GM18867 (cell line): ENCODE results near the gene PLPPR1.

Experiments
- ATAC-seq: cut with Tn5 transposase; IDR thresholded peaks from one replicate; pipeline ENCODE4 v1.9.1; 2021; ENCODE audit warnings: mild to moderate bottlenecking, moderate library complexity; ENCODE audit not compliant: unreplicated experiment

The PLPPR1 gene

GRCh38 chr9:101028346-101029314 is at the start of gene PLPPR1:
TSS of gene PLPPR1 (plus strand) at chr9:101028727.
- no peak for ATAC-seq

- ATAC-seq = no peak
Observed at GRCh38 chr9:100989731-100990130, 38.8 kb upstream of the PLPPR1 start.

- no peak for ATAC-seq
Observed at GRCh38 chr9:100990605-100991381, 37.7 kb upstream of the PLPPR1 start.

- ATAC-seq = no peak
Observed at GRCh38 chr9:100992632-100993031, 35.9 kb upstream of the PLPPR1 start.

GRCh38 chr9:100999906-101000544 is 28.5 kb upstream of the PLPPR1 start:
- ATAC-seq = no peak

- ATAC-seq = no peak
Observed at GRCh38 chr9:101005246-101005645, 23.3 kb upstream of the PLPPR1 start.

GRCh38 chr9:101014566-101014965 is 14.0 kb upstream of the PLPPR1 start:
- ATAC-seq = no peak

GRCh38 chr9:101018467-101018866 is 10.1 kb upstream of the PLPPR1 start:
- no peak for ATAC-seq

- no peak for ATAC-seq
Observed at GRCh38 chr9:101022704-101023103, 5.8 kb upstream of the PLPPR1 start.

GRCh38 chr9:101025940-101026339 is 2.6 kb upstream of the PLPPR1 start:
- ATAC-seq = no peak

- ATAC-seq = no peak
Observed at GRCh38 chr9:101026824-101027223, 1.7 kb upstream of the PLPPR1 start.

GRCh38 chr9:101027236-101027635 is 1.3 kb upstream of the PLPPR1 start:
- no peak for ATAC-seq

GRCh38 chr9:101027733-101028345 is 688 bp upstream of the PLPPR1 start:
- ATAC-seq = no peak

- ATAC-seq = no peak
Observed at GRCh38 chr9:101029315-101030085, 973 bp downstream of the PLPPR1 start.

GRCh38 chr9:101030086-101030391 is 1.5 kb downstream of the PLPPR1 start:
- ATAC-seq = no peak

GRCh38 chr9:101032426-101032825 is 3.9 kb downstream of the PLPPR1 start:
- ATAC-seq = no peak

GRCh38 chr9:101034222-101034621 is 5.7 kb downstream of the PLPPR1 start:
- ATAC-seq = no peak

- no peak for ATAC-seq
Observed at GRCh38 chr9:101035098-101035497, 6.6 kb downstream of the PLPPR1 start.

- no peak for ATAC-seq
Observed at GRCh38 chr9:101037430-101037829, 8.9 kb downstream of the PLPPR1 start.

GRCh38 chr9:101038488-101038887 is 10.0 kb downstream of the PLPPR1 start:
- ATAC-seq = no peak
